Measurements from ENCODE around the gene POLR2C. TPM values are rescaled to one million over a fixed set of nuclear protein-coding genes. Genes with fewer than 3 reads are reported as not detected.
"Not testable (repeated sequence)": the region's sequence is repeated elsewhere in the genome, so short reads cannot be mapped to it uniquely, and the experiment has no call there.

The POLR2C gene
- total RNA-seq, 2 donors from 2014 or later = 72.0 to 88.3 TPM

- no peak overlapping the region for H3K27ac ChIP-seq (ENCODE audit: low read depth, low read length)
- WGBS, 2 experiments (ENCODE audit: insufficient coverage in 1 of 2, insufficient read length in 1 of 2) = 79 to 90% methylated on average over 5 to 13 of the region's 13 CpGs
Observed at GRCh38 chr16:57497121-57497520, 34.6 kb downstream of the POLR2C start.

GRCh38 chr16:57498031-57498430 lies 35.6 kb downstream of the POLR2C start:
- Histone ChIP-seq H3K9ac (ENCODE audit: extremely low read depth, low read length, poor library complexity, severe bottlenecking) (no peak overlapping the region), H3K4me1 (ENCODE audit: control insufficient read depth, insufficient read depth, low read length) (no peaks in the 10 kb centered on the region), H3K27ac (ENCODE audit: low read depth, low read length) (no peak overlapping the region), H3K36me3 (ENCODE audit: control insufficient read depth, insufficient read depth, low read length) (no peaks in the 10 kb centered on the region), H3K27me3 (ENCODE audit: control insufficient read depth, insufficient read depth, low read length, poor library complexity, severe bottlenecking) (no peaks in the 10 kb centered on the region), H3K4me3 (ENCODE audit: low read length) (no peak overlapping the region), H3K9me3 (ENCODE audit: control insufficient read depth, low read length) (no peaks in the 10 kb centered on the region)
- no peak for DNase-seq
- H3K27ac Mint-ChIP-seq = no peak overlapping the region
- H3K27me3 Mint-ChIP-seq (ENCODE audit: insufficient read depth) = peaks cover 8% of the 10 kb centered on the region
- H3K4me1 Mint-ChIP-seq = peaks cover 10% of the 10 kb centered on the region
- 80 to 100% methylated on average over 1 to 2 of the region's 4 CpGs for WGBS, 2 experiments (ENCODE audit: insufficient coverage in 1 of 2, insufficient read length in 1 of 2)
- no peaks in the 10 kb centered on the region for H3K36me3 Mint-ChIP-seq (ENCODE audit: low read depth)
- no peaks in the 10 kb centered on the region for H3K9me3 Mint-ChIP-seq
- TF ChIP-seq CTCF (conservative IDR thresholded peaks at IDR 0.05) = no peak
- no peak overlapping the region for H3K4me3 Mint-ChIP-seq

More at GRCh38 chr16:57497121-57497520, 34.6 kb downstream of the POLR2C start:
- Histone ChIP-seq H3K4me3 (ENCODE audit: low read length) (no peak overlapping the region), H3K9me3 (ENCODE audit: control insufficient read depth, low read length) (no peaks in the 10 kb centered on the region), H3K36me3 (ENCODE audit: control insufficient read depth, insufficient read depth, low read length) (no peaks in the 10 kb centered on the region), H3K27me3 (ENCODE audit: control insufficient read depth, insufficient read depth, low read length, poor library complexity, severe bottlenecking) (no peaks in the 10 kb centered on the region), H3K4me1 (ENCODE audit: control insufficient read depth, insufficient read depth, low read length) (no peaks in the 10 kb centered on the region), H3K9ac (ENCODE audit: extremely low read depth, low read length, poor library complexity, severe bottlenecking) (no peak overlapping the region)
- Mint-ChIP-seq H3K27me3 (ENCODE audit: insufficient read depth) (peaks cover 7% of the 10 kb centered on the region), H3K4me1 (peaks cover 5% of the 10 kb centered on the region), H3K4me3 (no peak overlapping the region), H3K9me3 (no peaks in the 10 kb centered on the region), H3K36me3 (ENCODE audit: low read depth) (no peaks in the 10 kb centered on the region), H3K27ac (no peak overlapping the region)
- DNase-seq = peak; percentile 16
- no peak for TF ChIP-seq CTCF (conservative IDR thresholded peaks at IDR 0.05)

- not testable (repeated sequence) for DNase-seq; H3K27ac Mint-ChIP-seq; H3K9me3 ChIP-seq (ENCODE audit: control insufficient read depth, low read length); H3K9me3 Mint-ChIP-seq; H3K36me3 ChIP-seq (ENCODE audit: control insufficient read depth, insufficient read depth, low read length); H3K4me3 ChIP-seq (ENCODE audit: low read length); H3K9ac ChIP-seq (ENCODE audit: extremely low read depth, low read length, poor library complexity, severe bottlenecking); H3K4me3 Mint-ChIP-seq; H3K27me3 Mint-ChIP-seq (ENCODE audit: insufficient read depth); H3K27ac ChIP-seq (ENCODE audit: low read depth, low read length); H3K36me3 Mint-ChIP-seq (ENCODE audit: low read depth); H3K27me3 ChIP-seq (ENCODE audit: control insufficient read depth, insufficient read depth, low read length, poor library complexity, severe bottlenecking); H3K4me1 ChIP-seq (ENCODE audit: control insufficient read depth, insufficient read depth, low read length)
- peaks cover 15% of the 10 kb centered on the region for H3K4me1 Mint-ChIP-seq
- 92 to 100% methylated on average over 2 to 11 of the region's 11 CpGs for WGBS, 2 experiments (ENCODE audit: insufficient coverage in 1 of 2, insufficient read length in 1 of 2)
Observed at GRCh38 chr16:57499941-57500340, 37.5 kb downstream of the POLR2C start.

GRCh38 chr16:57500578-57501111 lies 38.2 kb downstream of the POLR2C start:
- 81 to 89% methylated on average over 4 to 9 of the region's 9 CpGs for WGBS, 2 experiments (ENCODE audit: insufficient coverage in 1 of 2, insufficient read length in 1 of 2)
- Histone ChIP-seq H3K27ac (ENCODE audit: low read depth, low read length) (no peak overlapping the region), H3K27me3 (ENCODE audit: control insufficient read depth, insufficient read depth, low read length, poor library complexity, severe bottlenecking) (no peaks in the 10 kb centered on the region), H3K9me3 (ENCODE audit: control insufficient read depth, low read length) (no peaks in the 10 kb centered on the region), H3K9ac (ENCODE audit: extremely low read depth, low read length, poor library complexity, severe bottlenecking) (no peak overlapping the region), H3K36me3 (ENCODE audit: control insufficient read depth, insufficient read depth, low read length) (no peaks in the 10 kb centered on the region), H3K4me3 (ENCODE audit: low read length) (no peak overlapping the region), H3K4me1 (ENCODE audit: control insufficient read depth, insufficient read depth, low read length) (no peaks in the 10 kb centered on the region)
- Mint-ChIP-seq H3K4me1 (peaks cover 15% of the 10 kb centered on the region), H3K4me3 (no peak overlapping the region), H3K27me3 (ENCODE audit: insufficient read depth) (peaks cover 3% of the 10 kb centered on the region), H3K36me3 (ENCODE audit: low read depth) (no peaks in the 10 kb centered on the region), H3K9me3 (no peaks in the 10 kb centered on the region), H3K27ac (no peak overlapping the region)
- no peak for DNase-seq
- TF ChIP-seq CTCF (conservative IDR thresholded peaks at IDR 0.05) = no peak

Data from endodermal cell (in vitro differentiated cells).